Activated T-helper 1 cell treated with anti-CD3 and anti-CD28 coated beads, Interleukin-12 subunit alpha, Interleukin-12 subunit beta, Interleukin-2, Interleukin-4 antibody, amounts not matched to agents 30 ng/mL and 10 ng/mL and 1 ng/mL, durations not matched to agents 14 hours and 24 hours and 36 hours (primary cell): ENCODE measurements around the gene ATG2A. TPM values are rescaled to one million over a fixed set of nuclear protein-coding genes. Genes with fewer than 3 reads are reported as not detected.

Experiments used
- DNase-seq: peaks from one replicate; pipeline ENCODE4 v3.0.0; 2021; ENCODE audit warnings: low spot score
- H3K27ac Mint-ChIP-seq: one replicate; pipeline ENCODE4 v1.8.0; 2021; ENCODE audit warnings: mild to moderate bottlenecking, mixed read lengths
- H3K27me3 Mint-ChIP-seq: one replicate; pipeline ENCODE4 v1.8.0; 2022; ENCODE audit warnings: mild to moderate bottlenecking, moderate library complexity, mixed read lengths; ENCODE audit not compliant: insufficient read depth
- H3K36me3 Mint-ChIP-seq: one replicate; pipeline ENCODE4 v1.8.0; 2021; ENCODE audit warnings: low read depth, mixed read lengths
- H3K4me1 Mint-ChIP-seq: one replicate; pipeline ENCODE4 v1.8.0; 2021; ENCODE audit warnings: low read depth, mixed read lengths
- H3K4me3 Mint-ChIP-seq: one replicate; pipeline ENCODE4 v1.8.0; 2021; ENCODE audit warnings: mild to moderate bottlenecking, moderate library complexity, mixed read lengths
- H3K9me3 Mint-ChIP-seq: one replicate; pipeline ENCODE4 v1.8.0; 2021; ENCODE audit warnings: mixed read lengths
- intact Hi-C: fragments of 100-400 bp; cut with micrococcal nuclease; formaldehyde crosslinking; loops from one replicate; pipeline ENCODE4 v1.15.1; 2024
- total RNA-seq: library from RNA; stranded (reverse); gene quantifications from 2 replicates; pipeline ENCODE4 v1.2.3, GENCODE V29; 2022

ATG2A gene
- total RNA-seq, 1 donor from 2014 or later: 24.9 TPM

- Mint-ChIP-seq H3K36me3 (peaks cover 41% of the 10 kb centered on the region), H3K4me3 (peak overlapping the region; percentile 99), H3K9me3 (no peaks in the 10 kb centered on the region), H3K27me3 (no peaks in the 10 kb centered on the region), H3K4me1 (peaks cover 83% of the 10 kb centered on the region), H3K27ac (peak overlapping the region; percentile 73)
- DNase-seq: peak; percentile 24
- intact Hi-C loops: loop anchor here (5.0 kb wide), 3 partner anchors 74 to 696 kb away; partner anchors contain the start of genes FAM89B, MAP4K2 and ZNRD2
Observed at GRCh38 chr11:64876229-64876750, 40.7 kb downstream of the ATG2A start.

GRCh38 chr11:64875369-64876228 is 41.4 kb downstream of the ATG2A start:
- Mint-ChIP-seq H3K4me3 (peak overlapping the region; percentile 99), H3K27ac (peak overlapping the region; percentile 68), H3K9me3 (no peaks in the 10 kb centered on the region), H3K4me1 (peaks cover 79% of the 10 kb centered on the region), H3K27me3 (no peaks in the 10 kb centered on the region), H3K36me3 (peaks cover 43% of the 10 kb centered on the region)
- intact Hi-C loops: loop anchor here (5.0 kb wide), 3 partner anchors 73 to 697 kb away; partner anchors contain the start of genes FAM89B, MAP4K2 and ZNRD2
- no peak for DNase-seq

- Mint-ChIP-seq H3K4me3 (peak overlapping the region; percentile 99), H3K9me3 (no peaks in the 10 kb centered on the region), H3K4me1 (peaks cover 78% of the 10 kb centered on the region), H3K36me3 (peaks cover 45% of the 10 kb centered on the region), H3K27ac (no peak overlapping the region), H3K27me3 (no peaks in the 10 kb centered on the region)
- DNase-seq: no peak
- intact Hi-C loops: loop anchor here (5.0 kb wide), 3 partner anchors 72 to 698 kb away; partner anchors contain the start of genes FAM89B, MAP4K2 and ZNRD2
Observed at GRCh38 chr11:64874308-64875240, 42.4 kb downstream of the ATG2A start.

- DNase-seq: no peak
- Mint-ChIP-seq H3K36me3 (peaks cover 53% of the 10 kb centered on the region), H3K9me3 (no peaks in the 10 kb centered on the region), H3K4me1 (peaks cover 86% of the 10 kb centered on the region), H3K27ac (peak overlapping the region; percentile 58), H3K27me3 (no peaks in the 10 kb centered on the region), H3K4me3 (peak overlapping the region; percentile 42)
- intact Hi-C loops: no loop called here
Observed at GRCh38 chr11:64872790-64873488, 44.1 kb downstream of the ATG2A start.

- peaks cover 82% of the 10 kb centered on the region for H3K4me1 Mint-ChIP-seq
- peak overlapping the region; percentile 68 for H3K4me3 Mint-ChIP-seq
- intact Hi-C loops: no loop called here
- DNase-seq: no peak
- peaks cover 49% of the 10 kb centered on the region for H3K36me3 Mint-ChIP-seq
- no peaks in the 10 kb centered on the region for H3K27me3 Mint-ChIP-seq
- no peaks in the 10 kb centered on the region for H3K9me3 Mint-ChIP-seq
- peak overlapping the region; percentile 71 for H3K27ac Mint-ChIP-seq
Observed at GRCh38 chr11:64871492-64871891, 45.5 kb downstream of the ATG2A start.

- no peak for DNase-seq
- Mint-ChIP-seq H3K9me3 (peaks cover 3% of the 10 kb centered on the region), H3K27me3 (no peaks in the 10 kb centered on the region), H3K36me3 (peaks cover 48% of the 10 kb centered on the region), H3K27ac (peak overlapping the region; percentile 71), H3K4me3 (peak overlapping the region; percentile 68), H3K4me1 (peaks cover 82% of the 10 kb centered on the region)
- intact Hi-C loops: no loop called here
Observed at GRCh38 chr11:64870893-64871466, 46.0 kb downstream of the ATG2A start.

- Mint-ChIP-seq H3K4me3 (peak overlapping the region; percentile 68), H3K27me3 (no peaks in the 10 kb centered on the region), H3K27ac (peak overlapping the region; percentile 63), H3K4me1 (peaks cover 82% of the 10 kb centered on the region), H3K9me3 (peaks cover 7% of the 10 kb centered on the region), H3K36me3 (peaks cover 47% of the 10 kb centered on the region)
- intact Hi-C loops: no loop called here
- DNase-seq: no peak
Observed at GRCh38 chr11:64870176-64870892, 46.7 kb downstream of the ATG2A start.

- no peak for DNase-seq
Observed at GRCh38 chr11:64869571-64870175, 47.3 kb downstream of the ATG2A start.

GRCh38 chr11:64868904-64869570 is 48.0 kb downstream of the ATG2A start:
- intact Hi-C loops: loop anchor here (1.0 kb wide), 2 partner anchors 8 to 10 kb away; no protein-coding TSS in a partner anchor
- peaks cover 38% of the 10 kb centered on the region for H3K36me3 Mint-ChIP-seq
- peak overlapping the region; percentile 68 for H3K4me3 Mint-ChIP-seq
- peak overlapping the region; percentile 61 for H3K27ac Mint-ChIP-seq
- no peaks in the 10 kb centered on the region for H3K27me3 Mint-ChIP-seq
- H3K4me1 Mint-ChIP-seq: peaks cover 79% of the 10 kb centered on the region
- DNase-seq: no peak
- H3K9me3 Mint-ChIP-seq: peaks cover 7% of the 10 kb centered on the region

More at GRCh38 chr11:64869571-64870175, 47.3 kb downstream of the ATG2A start:
- Mint-ChIP-seq H3K9me3 (peaks cover 7% of the 10 kb centered on the region), H3K4me1 (peaks cover 79% of the 10 kb centered on the region), H3K36me3 (peaks cover 41% of the 10 kb centered on the region), H3K27me3 (no peaks in the 10 kb centered on the region), H3K27ac (peak overlapping the region; percentile 65), H3K4me3 (peak overlapping the region; percentile 68)
- intact Hi-C loops: loop anchor here (1.0 kb wide), 2 partner anchors 8 to 10 kb away; no protein-coding TSS in a partner anchor

- no peak for DNase-seq
- intact Hi-C loops: no loop called here
- H3K27me3 Mint-ChIP-seq: no peaks in the 10 kb centered on the region
- peak overlapping the region; percentile 41 for H3K27ac Mint-ChIP-seq
- H3K36me3 Mint-ChIP-seq: peaks cover 32% of the 10 kb centered on the region
- peaks cover 80% of the 10 kb centered on the region for H3K4me1 Mint-ChIP-seq
- H3K4me3 Mint-ChIP-seq: peak overlapping the region; percentile 60
- H3K9me3 Mint-ChIP-seq: peaks cover 7% of the 10 kb centered on the region
Observed at GRCh38 chr11:64867748-64868462, 49.1 kb downstream of the ATG2A start.
